MCF 10A (cell line): Measurements from ENCODE around the gene ABHD8. TPM values are rescaled to one million over a fixed set of nuclear protein-coding genes. Genes with fewer than 3 reads are reported as not detected.

Experiments used
- BruUV-seq: library from RNA; stranded (reverse); fragments of 400-500 nt; replicated peaks from 2 replicates; lab custom pipeline; 2021; lab: Mats Ljungman, UMichigan
- CTCF ChIA-PET: fragments of 300-600 bp; sonication (Branson Sonifier 250); formaldehyde crosslinking; extraction: SDS; loops from one replicate; lab custom pipeline; 2021; ENCODE audit warnings: antibody characterized with exemption, inconsistent platforms; lab: Yijun Ruan, JAX
- POLR2A ChIA-PET: fragments of 300-600, 350-650 bp; sonication (Branson Sonifier 250); formaldehyde crosslinking; extraction: SDS; loops from one replicate; lab custom pipeline; 2020; ENCODE audit warnings: antibody characterized with exemption, inconsistent platforms; lab: Yijun Ruan, JAX
- DNase-seq: peaks from one replicate; pipeline ENCODE4 v3.0.0-alpha.2; 2018; ENCODE audit not compliant: unreplicated experiment
- H3K27ac Mint-ChIP-seq: one replicate; pipeline ENCODE4 v1.8.0; 2022; ENCODE audit warnings: mild to moderate bottlenecking, low read depth, mixed read lengths; ENCODE audit not compliant: unreplicated experiment
- H3K27me3 Mint-ChIP-seq: one replicate; pipeline ENCODE4 v1.8.0; 2022; ENCODE audit warnings: mixed read lengths; ENCODE audit not compliant: insufficient read depth, unreplicated experiment
- H3K36me3 Mint-ChIP-seq: one replicate; pipeline ENCODE4 v1.8.0; 2022; ENCODE audit warnings: mild to moderate bottlenecking, moderate library complexity, mixed read lengths; ENCODE audit not compliant: insufficient read depth, unreplicated experiment
- H3K4me1 Mint-ChIP-seq: one replicate; pipeline ENCODE4 v1.8.0; 2022; ENCODE audit warnings: mixed read lengths; ENCODE audit not compliant: insufficient read depth, unreplicated experiment
- H3K4me3 Mint-ChIP-seq: one replicate; pipeline ENCODE4 v1.8.0; 2022; ENCODE audit warnings: mild to moderate bottlenecking, moderate library complexity, mixed read lengths; ENCODE audit not compliant: unreplicated experiment
- H3K9me3 Mint-ChIP-seq: one replicate; pipeline ENCODE4 v1.8.0; 2022; ENCODE audit warnings: mixed read lengths; ENCODE audit not compliant: unreplicated experiment
- intact Hi-C: fragments of 100-400 bp; cut with micrococcal nuclease; formaldehyde crosslinking; loops from 2 replicates; pipeline ENCODE4 v1.14.1; 2022
- total RNA-seq: library from RNA; stranded (reverse); gene quantifications from 2 replicates; pipeline ENCODE4 v1.2.3, GENCODE V29; 2022
- TF ChIP-seq, protein P1 (sequence below): fragments of 200-600 bp; IDR thresholded peaks from one replicate; pipeline ENCODE4 v1.8.0; 2022; ENCODE audit warnings: antibody characterized with exemption, mild to moderate bottlenecking; ENCODE audit not compliant: unreplicated experiment

ABHD8 gene
- total RNA-seq, 1 experiment from 2014 or later, result 4.1 TPM

- H3K9me3 Mint-ChIP-seq, result no peaks in the 10 kb centered on the region
- H3K4me3 Mint-ChIP-seq, result no peak overlapping the region
- H3K36me3 Mint-ChIP-seq, result peaks cover 35% of the 10 kb centered on the region
- no TSS peak for BruUV-seq
- DNase-seq, result no peak
- intact Hi-C loops, result no loop called here
- no peaks in the 10 kb centered on the region for H3K27me3 Mint-ChIP-seq
- ChIA-PET POLR2A (no interaction called here), CTCF (no interaction called here)
- TF ChIP-seq, protein P1, sequence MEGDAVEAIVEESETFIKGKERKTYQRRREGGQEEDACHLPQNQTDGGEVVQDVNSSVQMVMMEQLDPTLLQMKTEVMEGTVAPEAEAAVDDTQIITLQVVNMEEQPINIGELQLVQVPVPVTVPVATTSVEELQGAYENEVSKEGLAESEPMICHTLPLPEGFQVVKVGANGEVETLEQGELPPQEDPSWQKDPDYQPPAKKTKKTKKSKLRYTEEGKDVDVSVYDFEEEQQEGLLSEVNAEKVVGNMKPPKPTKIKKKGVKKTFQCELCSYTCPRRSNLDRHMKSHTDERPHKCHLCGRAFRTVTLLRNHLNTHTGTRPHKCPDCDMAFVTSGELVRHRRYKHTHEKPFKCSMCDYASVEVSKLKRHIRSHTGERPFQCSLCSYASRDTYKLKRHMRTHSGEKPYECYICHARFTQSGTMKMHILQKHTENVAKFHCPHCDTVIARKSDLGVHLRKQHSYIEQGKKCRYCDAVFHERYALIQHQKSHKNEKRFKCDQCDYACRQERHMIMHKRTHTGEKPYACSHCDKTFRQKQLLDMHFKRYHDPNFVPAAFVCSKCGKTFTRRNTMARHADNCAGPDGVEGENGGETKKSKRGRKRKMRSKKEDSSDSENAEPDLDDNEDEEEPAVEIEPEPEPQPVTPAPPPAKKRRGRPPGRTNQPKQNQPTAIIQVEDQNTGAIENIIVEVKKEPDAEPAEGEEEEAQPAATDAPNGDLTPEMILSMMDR, result no peak
- H3K4me1 Mint-ChIP-seq, result peaks cover 7% of the 10 kb centered on the region
- H3K27ac Mint-ChIP-seq, result no peak overlapping the region
Measured at GRCh38 chr19:17328517-17329365, 25.5 kb upstream of the ABHD8 start.

DNA sequence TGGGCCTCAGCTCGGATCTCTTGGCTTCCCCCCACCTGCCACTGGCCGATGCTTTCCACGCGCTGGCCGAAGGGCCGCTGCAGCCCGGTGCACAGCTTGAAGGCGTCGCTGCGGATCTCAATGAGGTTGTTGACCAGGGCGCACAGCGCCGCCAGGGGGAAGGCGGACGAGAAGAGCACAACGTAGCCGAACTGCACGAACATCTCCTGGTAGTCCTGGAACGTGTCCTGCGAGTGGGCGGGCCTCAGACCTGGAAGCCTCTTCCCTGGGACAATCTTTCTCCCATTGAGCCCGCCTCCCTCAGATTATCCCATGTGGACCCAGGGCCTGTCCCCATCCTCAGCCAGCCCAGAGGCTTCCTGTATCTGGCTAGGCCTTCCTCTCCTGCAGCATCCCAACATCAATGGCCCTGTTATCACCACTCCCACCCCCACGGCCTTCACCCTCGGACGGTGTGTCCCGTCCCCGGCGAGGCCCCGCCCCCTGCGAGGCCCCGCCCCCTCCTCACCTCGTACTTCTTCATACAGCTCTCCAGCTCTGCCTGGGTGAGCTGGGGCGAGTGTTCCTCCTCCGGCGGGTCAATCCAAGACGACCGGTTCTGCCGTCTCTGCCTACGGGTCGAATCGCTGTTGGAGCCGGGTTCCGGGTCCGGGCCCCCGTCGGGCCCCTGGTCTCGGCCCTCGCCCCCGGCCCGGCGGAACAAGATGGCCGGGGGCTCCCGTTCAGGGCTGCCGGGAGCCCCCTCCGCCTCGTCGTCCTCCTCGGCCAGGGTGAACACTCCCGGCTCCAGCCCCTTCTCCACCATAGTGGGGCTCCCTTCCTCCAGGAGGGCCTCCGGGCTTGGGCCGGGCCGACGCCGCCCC, 24.7 kb upstream of the ABHD8 start:
- Mint-ChIP-seq H3K27ac (no peak overlapping the region), H3K4me1 (peaks cover 5% of the 10 kb centered on the region), H3K27me3 (no peaks in the 10 kb centered on the region), H3K36me3 (peaks cover 40% of the 10 kb centered on the region), H3K4me3 (peak overlapping the region; percentile 21), H3K9me3 (no peaks in the 10 kb centered on the region)
- no peak for DNase-seq
- no TSS peak for BruUV-seq
- POLR2A ChIA-PET, result no interaction called here
- CTCF ChIA-PET, result interaction anchor here (0.6 to 0.7 kb wide), 2 partner anchors 18 to 32 kb away, joined by 3 to 4 read pairs; no protein-coding TSS in a partner anchor
- intact Hi-C loops, result no loop called here
- TF ChIP-seq, protein P1, result no peak

DNA sequence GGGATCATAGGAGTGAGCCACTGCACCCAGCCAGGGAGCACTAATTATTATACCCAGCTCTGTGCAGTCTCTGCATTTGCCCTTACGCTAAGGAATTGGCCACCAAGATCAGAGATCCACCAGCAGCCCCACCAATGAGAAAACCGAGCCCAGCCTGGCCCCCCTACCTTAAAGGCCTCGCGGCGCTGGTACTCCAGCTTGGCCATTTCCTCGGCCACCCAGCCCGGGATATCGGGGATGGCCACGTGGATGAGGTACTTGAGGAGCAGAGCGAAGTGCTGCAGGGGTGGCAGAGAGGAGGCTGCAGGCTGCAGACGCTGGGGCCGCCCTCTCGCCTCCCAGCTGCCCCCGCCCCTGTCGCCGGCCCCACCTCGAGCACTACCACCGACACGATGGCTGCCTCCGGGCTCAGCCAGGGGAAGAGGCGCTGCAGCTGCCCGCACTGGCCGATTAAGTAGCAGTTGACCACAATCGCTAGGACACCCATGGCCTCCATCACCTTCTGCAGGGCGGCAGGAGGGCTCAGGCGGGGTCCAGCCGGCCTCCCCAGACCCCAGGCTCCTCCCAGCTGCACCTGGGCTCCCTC, 23.9 kb upstream of the ABHD8 start:
- H3K36me3 Mint-ChIP-seq, result peaks cover 47% of the 10 kb centered on the region
- intact Hi-C loops, result no loop called here
- peak overlapping the region; percentile 21 for H3K4me3 Mint-ChIP-seq
- ChIA-PET CTCF (interaction anchor here (0.6 to 1.5 kb wide), 3 partner anchors 10 to 32 kb away, joined by 3 to 4 read pairs (median 3); no protein-coding TSS in a partner anchor), POLR2A (interaction anchor here (1.0 to 2.2 kb wide), 5 partner anchors 9 to 21 kb away, joined by 3 to 10 read pairs (median 7); partner anchors contain the start of gene DDA1)
- H3K9me3 Mint-ChIP-seq, result no peaks in the 10 kb centered on the region
- no TSS peak for BruUV-seq
- H3K27ac Mint-ChIP-seq, result no peak overlapping the region
- H3K27me3 Mint-ChIP-seq, result no peaks in the 10 kb centered on the region
- peaks cover 5% of the 10 kb centered on the region for H3K4me1 Mint-ChIP-seq
- DNase-seq, result no peak
- TF ChIP-seq, protein P1, result no peak
